ENCODE results near the gene RIPOR2. TPM values are rescaled to one million over a fixed set of nuclear protein-coding genes. Genes with fewer than 3 reads are reported as not detected.

The RIPOR2 gene
- total RNA-seq, 4 donors from 2014 or later = 1.2 to 16.7 (median 5.2) TPM

- TF ChIP-seq POLR2AphosphoS5 (IDR thresholded peaks at IDR 0.05) = no peak
- no peak for TF ChIP-seq CTCF (IDR thresholded peaks at IDR 0.05)
- no peak for TF ChIP-seq POLR2A (IDR thresholded peaks at IDR 0.05)
- TF ChIP-seq EP300 (IDR thresholded peaks at IDR 0.05; ENCODE audit: low read depth) = no peak
- no peak overlapping the region for H3K27ac ChIP-seq
- H3K9me3 ChIP-seq = no peaks in the 10 kb centered on the region
- in situ Hi-C loops (cut with MboI; ENCODE audit: low pct_ligation_motif_present in 1 of 4, low pct_unique_long_range_greater_than_20kb in 1 of 4, low sequenced_read_pairs in 3 of 4) = no loop called here
- no peak overlapping the region for H3K4me3 ChIP-seq
- H3K27me3 ChIP-seq = no peaks in the 10 kb centered on the region
- intact Hi-C loops (cut with DNase I; ENCODE audit: low total_unique reads) = no loop called here
- DNase-seq = no peak
- 60 to 65% methylated on average over 1 of the region's 1 CpG for WGBS, 2 donors (ENCODE audit: low coverage in 1 of 2)
- no peaks in the 10 kb centered on the region for H3K4me1 ChIP-seq
- no peaks in the 10 kb centered on the region for H3K36me3 ChIP-seq
These were observed 31.5 kb upstream of the RIPOR2 start for GRCh38 chr6:24967211-24967610.

GRCh38 chr6:24966381-24966780 is 30.6 kb upstream of the RIPOR2 start:
- no peak overlapping the region for H3K27ac ChIP-seq
- H3K36me3 ChIP-seq = no peaks in the 10 kb centered on the region
- no peaks in the 10 kb centered on the region for H3K9me3 ChIP-seq
- intact Hi-C loops (cut with DNase I; ENCODE audit: low total_unique reads) = no loop called here
- H3K4me1 ChIP-seq = peaks cover 0 to under 1% (median 0%) of the 10 kb centered on the region in 4 donors
- DNase-seq = no peak
- 92 to 100% methylated on average over 4 of the region's 4 CpGs for WGBS, 2 donors (ENCODE audit: low coverage in 1 of 2)
- no peak overlapping the region for H3K4me3 ChIP-seq
- in situ Hi-C loops (cut with MboI; ENCODE audit: low pct_ligation_motif_present in 1 of 4, low pct_unique_long_range_greater_than_20kb in 1 of 4, low sequenced_read_pairs in 3 of 4) = no loop called here
- H3K27me3 ChIP-seq = no peaks in the 10 kb centered on the region
- TF ChIP-seq POLR2A (IDR thresholded peaks at IDR 0.05) (no peak), EP300 (IDR thresholded peaks at IDR 0.05; ENCODE audit: low read depth) (no peak)

- intact Hi-C loops (cut with DNase I; ENCODE audit: low total_unique reads) = no loop called here
- H3K4me3 ChIP-seq = no peak overlapping the region
- H3K27me3 ChIP-seq = no peaks in the 10 kb centered on the region
- H3K27ac ChIP-seq = peak overlapping the region in 1 of 4 donors; percentile 16
- in situ Hi-C loops (cut with MboI; ENCODE audit: low pct_ligation_motif_present in 1 of 4, low pct_unique_long_range_greater_than_20kb in 1 of 4, low sequenced_read_pairs in 3 of 4) = no loop called here
- H3K36me3 ChIP-seq = no peaks in the 10 kb centered on the region
- TF ChIP-seq CTCF (IDR thresholded peaks at IDR 0.05) = no peak
- no peak for TF ChIP-seq POLR2AphosphoS5 (IDR thresholded peaks at IDR 0.05)
- no peak for TF ChIP-seq POLR2A (IDR thresholded peaks at IDR 0.05)
- TF ChIP-seq EP300 (IDR thresholded peaks at IDR 0.05; ENCODE audit: low read depth) = no peak
- WGBS, 2 donors (ENCODE audit: low coverage in 1 of 2) = 50 to 59% methylated on average over 3 to 6 of the region's 6 CpGs
- H3K9me3 ChIP-seq = no peaks in the 10 kb centered on the region
- DNase-seq = peak; percentile 30
- H3K4me1 ChIP-seq = peaks cover 0 to 8% (median 0%) of the 10 kb centered on the region in 4 donors
These were observed 28.3 kb upstream of the RIPOR2 start for GRCh38 chr6:24963887-24964570.

- no peak overlapping the region for H3K4me3 ChIP-seq
- H3K27me3 ChIP-seq = no peaks in the 10 kb centered on the region
- H3K4me1 ChIP-seq = peaks cover 0 to 8% (median 0%) of the 10 kb centered on the region in 4 donors
- no peaks in the 10 kb centered on the region for H3K36me3 ChIP-seq
- WGBS, 2 donors (ENCODE audit: low coverage in 1 of 2) = 65 to 71% methylated on average over 1 of the region's 1 CpG
- intact Hi-C loops (cut with DNase I; ENCODE audit: low total_unique reads) (no loop called here), in situ Hi-C loops (cut with MboI; ENCODE audit: low pct_ligation_motif_present in 1 of 4, low pct_unique_long_range_greater_than_20kb in 1 of 4, low sequenced_read_pairs in 3 of 4) (no loop called here)
- peak overlapping the region in 1 of 4 donors; percentile 16 for H3K27ac ChIP-seq
- DNase-seq = no peak
- TF ChIP-seq CTCF (IDR thresholded peaks at IDR 0.05) = no peak
- TF ChIP-seq POLR2AphosphoS5 (IDR thresholded peaks at IDR 0.05) = no peak
- no peak for TF ChIP-seq EP300 (IDR thresholded peaks at IDR 0.05; ENCODE audit: low read depth)
- TF ChIP-seq POLR2A (IDR thresholded peaks at IDR 0.05) = no peak
- no peaks in the 10 kb centered on the region for H3K9me3 ChIP-seq
These were observed 27.6 kb upstream of the RIPOR2 start for GRCh38 chr6:24963339-24963738.

All from transverse colon (tissue), 4 donors.